Lung (tissue), 12 donors: ENCODE data around the gene ADORA2B. TPM values are rescaled to one million over a fixed set of nuclear protein-coding genes. Genes with fewer than 3 reads are reported as not detected.

ENCODE experiments used
- ATAC-seq: fragments of 200-7000 bp; cut with Tn5 transposase; one replicate; pipeline ENCODE4 v1.9.1; 2020; ENCODE audit warnings: moderate number of reproducible peaks; ENCODE audit not compliant: insufficient read depth, low FRiP score
- DNase-seq, 3 donors: peaks; one replicate each; pipeline ENCODE4 v3.0.0-alpha.2; 2013 to 2017
- H3K27ac ChIP-seq, 2 donors: one replicate each; pipeline ENCODE4 v1.5.1; 2013; ENCODE audit warnings: mild to moderate bottlenecking in 2 of 2, moderate library complexity in 2 of 2, control low read depth in 1 of 2, inconsistent platforms in 1 of 2, low read depth in 1 of 2, low read length in 1 of 2
- H3K27me3 ChIP-seq, 3 donors: one replicate each; pipeline ENCODE4 v1.5.1; 2013; ENCODE audit warnings: low read length in 2 of 3; ENCODE audit not compliant: control insufficient read depth in 3 of 3, insufficient read depth in 3 of 3
- H3K36me3 ChIP-seq, 4 donors: one replicate each; pipeline ENCODE4 v1.5.1; 2013; ENCODE audit warnings: low read length in 4 of 4, mild to moderate bottlenecking in 1 of 4, moderate library complexity in 1 of 4; ENCODE audit not compliant: control insufficient read depth in 4 of 4, insufficient read depth in 4 of 4
- H3K4me1 ChIP-seq, 5 donors: one replicate each; pipeline ENCODE4 v1.5.1; 2013; ENCODE audit warnings: low read length in 5 of 5, mild to moderate bottlenecking in 2 of 5, moderate library complexity in 1 of 5; ENCODE audit not compliant: control insufficient read depth in 5 of 5, insufficient read depth in 5 of 5
- H3K4me3 ChIP-seq: one replicate; pipeline ENCODE4 v1.5.1; 2013; ENCODE audit warnings: mild to moderate bottlenecking, control low read depth, moderate library complexity
- H3K9ac ChIP-seq, 2 donors: one replicate each; pipeline ENCODE4 v1.5.1; 2013; ENCODE audit warnings: low read length in 2 of 2, control low read depth in 1 of 2; ENCODE audit not compliant: insufficient read depth in 1 of 2
- H3K9me3 ChIP-seq, 4 donors: one replicate each; pipeline ENCODE4 v1.5.1; 2013; ENCODE audit warnings: low read length in 3 of 4, mild to moderate bottlenecking in 1 of 4, moderate library complexity in 1 of 4; ENCODE audit not compliant: control insufficient read depth in 4 of 4, insufficient read depth in 3 of 4
- WGBS, 2 donors: extraction: QIAGEN DNeasy Blood & Tissue Kit; methylation state at CpG; one replicate each; pipeline ENCODE4 v1.1.7; 2013; 5-methylcytosine and 5-hydroxymethylcytosine counted together
- polyA plus RNA-seq, 2 donors: library from polyadenylated mRNA; stranded (reverse); fragments of 200-250 nt; gene quantifications; one replicate each; pipeline ENCODE4 v1.2.1, GENCODE V29; 2013
- total RNA-seq, 2 donors: library from RNA; depleted of rRNA in 1 of 2; stranded (reverse); fragments of >200 nt in 1 of 2; gene quantifications; one replicate each; pipeline ENCODE4 v1.2.1, GENCODE V29; 2014 to 2021
- TF ChIP-seq, protein P1 (sequence below): IDR thresholded peaks from 2 replicates; pipeline ENCODE4 v1.5.1; 2012; ENCODE audit warnings: mild to moderate bottlenecking; ENCODE audit errors: control extremely low read depth, extremely low read depth
- donor health status: control.
- donor health status: control.
- donor health status: Bipolar disorder and iron deficiency.
- donor health status: healthy.
- donor health status: DM: yes; HTN: yes; CAD: no.

Gene ADORA2B
- total and polyA plus RNA-seq, 4 donors, result 4.2 to 9.3 (median 5.3) TPM

DNA sequence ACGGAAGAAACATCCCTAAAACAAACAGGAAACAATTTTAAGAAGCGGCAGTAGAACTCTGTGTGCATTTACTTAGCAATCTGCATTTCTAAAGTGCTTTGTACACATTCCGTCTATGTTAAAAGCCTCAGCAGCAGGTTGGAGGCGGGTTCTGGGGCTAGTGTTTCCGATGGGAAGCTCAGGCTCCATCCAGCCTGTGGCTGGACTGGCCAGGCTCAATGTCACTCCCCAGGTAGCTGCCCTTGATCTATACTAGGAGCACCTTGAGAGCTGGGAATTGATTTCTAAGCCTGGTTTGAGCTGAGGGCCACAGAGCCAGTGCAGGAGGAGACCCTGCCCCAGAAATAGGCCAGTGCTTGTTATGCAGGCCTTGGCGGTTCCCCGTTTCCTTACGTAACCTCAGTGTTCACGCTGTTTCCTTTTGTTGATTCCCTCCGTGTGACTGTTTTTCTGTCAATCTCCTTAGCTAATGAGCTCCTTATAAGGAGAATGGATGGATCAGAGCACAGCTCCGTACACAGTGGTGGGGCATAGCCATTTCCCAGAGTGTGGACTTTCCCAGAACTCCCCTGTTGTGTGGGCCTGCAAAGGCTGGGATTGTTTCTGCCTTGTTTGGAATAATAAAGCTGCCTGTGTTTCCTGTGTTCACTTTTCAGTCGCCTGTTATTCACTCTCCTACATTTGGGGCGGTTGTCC, 21.4 kb downstream of the ADORA2B start:
- no peak overlapping the region for H3K9ac ChIP-seq
- ATAC-seq, result peak; percentile 77

DNA sequence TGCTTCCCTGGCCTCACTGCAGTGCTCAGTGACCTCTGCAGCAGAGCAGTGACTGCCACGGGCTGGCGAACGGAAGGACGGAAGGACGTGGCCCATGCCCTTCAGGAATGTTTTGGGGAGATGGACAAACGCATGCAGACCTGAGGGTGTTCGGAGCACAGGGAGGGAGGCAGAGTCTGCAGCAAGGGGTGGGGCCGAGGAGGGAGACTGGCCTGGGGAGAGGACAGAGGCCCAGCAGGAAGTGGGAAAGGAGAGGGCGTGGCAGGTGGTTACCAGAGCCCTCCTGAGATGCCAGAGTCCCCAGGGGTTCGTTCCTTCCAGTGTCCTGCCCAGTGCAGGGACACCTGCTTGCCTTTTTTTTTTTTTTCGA, 21.9 kb downstream of the ADORA2B start:
- H3K27ac ChIP-seq, result peak overlapping the region in 1 of 2 donors; percentile 80
- H3K4me3 ChIP-seq, result no peak overlapping the region
- H3K27me3 ChIP-seq, result no peaks in the 10 kb centered on the region
- DNase-seq (peak in 2 of 3 donors; percentile 11 to 15), ATAC-seq (peak; percentile 61)
- WGBS, 2 donors, result 31 to 32% methylated on average over 10 to 11 of the region's 11 CpGs
- H3K9ac ChIP-seq, result no peak overlapping the region
- H3K9me3 ChIP-seq, result no peaks in the 10 kb centered on the region
- no peaks in the 10 kb centered on the region for H3K36me3 ChIP-seq
- H3K4me1 ChIP-seq, result peaks cover 0 to 16% (median 9%) of the 10 kb centered on the region in 5 donors
- TF ChIP-seq, protein P1, sequence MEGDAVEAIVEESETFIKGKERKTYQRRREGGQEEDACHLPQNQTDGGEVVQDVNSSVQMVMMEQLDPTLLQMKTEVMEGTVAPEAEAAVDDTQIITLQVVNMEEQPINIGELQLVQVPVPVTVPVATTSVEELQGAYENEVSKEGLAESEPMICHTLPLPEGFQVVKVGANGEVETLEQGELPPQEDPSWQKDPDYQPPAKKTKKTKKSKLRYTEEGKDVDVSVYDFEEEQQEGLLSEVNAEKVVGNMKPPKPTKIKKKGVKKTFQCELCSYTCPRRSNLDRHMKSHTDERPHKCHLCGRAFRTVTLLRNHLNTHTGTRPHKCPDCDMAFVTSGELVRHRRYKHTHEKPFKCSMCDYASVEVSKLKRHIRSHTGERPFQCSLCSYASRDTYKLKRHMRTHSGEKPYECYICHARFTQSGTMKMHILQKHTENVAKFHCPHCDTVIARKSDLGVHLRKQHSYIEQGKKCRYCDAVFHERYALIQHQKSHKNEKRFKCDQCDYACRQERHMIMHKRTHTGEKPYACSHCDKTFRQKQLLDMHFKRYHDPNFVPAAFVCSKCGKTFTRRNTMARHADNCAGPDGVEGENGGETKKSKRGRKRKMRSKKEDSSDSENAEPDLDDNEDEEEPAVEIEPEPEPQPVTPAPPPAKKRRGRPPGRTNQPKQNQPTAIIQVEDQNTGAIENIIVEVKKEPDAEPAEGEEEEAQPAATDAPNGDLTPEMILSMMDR, result no peak

More for the DNA sequence above, 21.4 kb downstream of the ADORA2B start:
- H3K9me3 ChIP-seq, result no peaks in the 10 kb centered on the region
- H3K27ac ChIP-seq, result peak overlapping the region in 1 of 2 donors; percentile 80
- TF ChIP-seq, protein P1, result no peak
- H3K36me3 ChIP-seq, result no peaks in the 10 kb centered on the region
- 15 to 27% methylated on average over 13 of the region's 13 CpGs for WGBS, 2 donors
- peaks cover 0 to 16% (median 8%) of the 10 kb centered on the region in 5 donors for H3K4me1 ChIP-seq
- peak; percentile 59 to 82 (median 75) for DNase-seq
- H3K4me3 ChIP-seq, result no peak overlapping the region
- no peaks in the 10 kb centered on the region for H3K27me3 ChIP-seq

DNA sequence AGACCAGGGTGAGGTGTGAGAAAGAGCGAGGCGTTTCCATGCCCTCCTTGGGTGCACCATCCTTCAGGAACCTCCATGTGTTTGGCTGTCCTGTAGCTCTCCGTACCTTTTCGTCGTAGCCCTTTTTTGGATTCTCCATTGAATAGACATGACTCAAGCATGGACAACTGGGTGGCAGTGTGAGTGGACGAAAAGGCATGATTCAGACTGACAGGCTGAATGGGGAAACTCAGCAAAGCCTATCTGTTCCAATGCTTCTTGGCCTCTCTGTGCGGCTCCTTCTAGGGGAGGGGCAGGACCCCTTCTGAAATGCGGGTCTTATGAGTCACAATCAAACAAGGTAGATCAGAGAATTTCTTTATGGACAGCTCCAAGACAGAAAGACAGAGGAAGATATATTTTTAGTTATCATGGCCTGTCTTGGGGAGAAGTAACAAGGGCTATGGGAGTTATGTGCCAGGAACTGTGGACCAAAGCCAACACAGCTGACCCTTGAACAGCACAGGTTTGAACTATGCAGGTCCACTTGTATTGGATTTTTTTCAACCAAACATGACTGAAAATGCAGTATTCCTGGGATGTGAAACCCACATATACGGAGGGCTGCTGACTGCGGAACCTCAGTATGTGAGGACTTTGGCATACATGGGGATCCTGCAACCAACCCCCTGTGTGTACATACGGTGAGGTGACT, 22.9 kb downstream of the ADORA2B start:
- H3K27me3 ChIP-seq, result no peaks in the 10 kb centered on the region
- 87 to 90% methylated on average over 11 of the region's 11 CpGs for WGBS, 2 donors
- DNase-seq (no peak), ATAC-seq (no peak)
- no peak overlapping the region for H3K9ac ChIP-seq
- H3K4me3 ChIP-seq, result no peak overlapping the region
- TF ChIP-seq, protein P1, result no peak
- H3K4me1 ChIP-seq, result peaks cover 0 to 16% (median 11%) of the 10 kb centered on the region in 5 donors
- no peaks in the 10 kb centered on the region for H3K36me3 ChIP-seq
- H3K27ac ChIP-seq, result peak overlapping the region in 1 of 2 donors; percentile 80
- no peaks in the 10 kb centered on the region for H3K9me3 ChIP-seq
